B cell (primary cell): Measurements from ENCODE around the gene TIAM2. TPM values are rescaled to one million over a fixed set of nuclear protein-coding genes. Genes with fewer than 3 reads are reported as not detected.

Source experiments
- ATAC-seq: fragments of 200-7000 bp; cut with Tn5 transposase; one replicate; pipeline ENCODE4 v1.10.0; 2021; ENCODE audit warnings: low read depth, mild to moderate bottlenecking, moderate number of reproducible peaks, moderate library complexity
- CTCF ChIA-PET: fragments of 350-600 bp; sonication (Branson Sonifier 250); formaldehyde crosslinking; loops from one replicate; lab custom pipeline; 2021; ENCODE audit warnings: antibody characterized with exemption, inconsistent platforms; lab: Charles Lee
- POLR2A ChIA-PET: fragments of 350-600 bp; sonication (Branson Sonifier 250); formaldehyde crosslinking; loops from one replicate; lab custom pipeline; 2021; ENCODE audit warnings: antibody characterized with exemption; lab: Charles Lee
- DNase-seq: peaks from one replicate; pipeline ENCODE4 v3.0.0; 2013
- H2AFZ ChIP-seq: 2 replicates; pipeline ENCODE4 v1.6.1; 2012; ENCODE audit warnings: mild to moderate bottlenecking, low read depth, low read length; ENCODE audit not compliant: insufficient read depth, poor library complexity, severe bottlenecking
- H3K27ac ChIP-seq, 2 donors: 1 replicate in 1 of 2; 2 replicates in 1 of 2; pipeline ENCODE4 v1.5.1; 2012 to 2013; ENCODE audit warnings: low read length in 2 of 2, mild to moderate bottlenecking in 2 of 2, moderate library complexity in 1 of 2
- H3K27me3 ChIP-seq, 4 experiments: fragments of 200-600 bp in 1 of 4; sonication (generic) in 1 of 4; replicated peaks in 1 of 4; 1 replicate in 2 of 4; 2 replicates in 2 of 4; pipeline versions ENCODE4 v1.6.1 to v1.7.0; 2013 to 2016; ENCODE audit warnings: low read length in 3 of 4, mild to moderate bottlenecking in 2 of 4, mixed read lengths in 1 of 4, moderate library complexity in 1 of 4; ENCODE audit not compliant: insufficient read depth in 4 of 4, control insufficient read depth in 3 of 4; ENCODE audit errors: control extremely low read depth in 1 of 4
- H3K36me3 ChIP-seq, 2 experiments: replicated peaks in 1 of 2; 1 replicate in 1 of 2; 2 replicates in 1 of 2; pipeline versions ENCODE4 v1.6.1 to v1.7.1; 2013; ENCODE audit warnings: low read length in 1 of 2; ENCODE audit not compliant: insufficient read depth in 2 of 2, control insufficient read depth in 1 of 2; ENCODE audit errors: control extremely low read depth in 1 of 2, extremely low read depth in 1 of 2
- H3K4me1 ChIP-seq, 2 donors: fragments of 200-600 bp in 1 of 2; sonication (generic) in 1 of 2; 1 replicate in 1 of 2; 2 replicates in 1 of 2; pipeline versions ENCODE4 v1.5.1 to v1.6.1; 2013 to 2017; ENCODE audit warnings: low read length in 2 of 2; ENCODE audit not compliant: control insufficient read depth in 2 of 2, insufficient read depth in 2 of 2
- H3K4me2 ChIP-seq: replicated peaks from 2 replicates; pipeline ENCODE3; 2012; ENCODE audit warnings: mild to moderate bottlenecking, low read depth, low read length; ENCODE audit not compliant: poor library complexity, severe bottlenecking
- H3K4me3 ChIP-seq, 5 experiments: fragments of 200-600 bp in 1 of 5; sonication (generic) in 1 of 5; 1 replicate in 3 of 5; 2 replicates in 2 of 5; pipeline versions ENCODE4 v1.5.1 to v1.7.0; 2011 to 2016; ENCODE audit warnings: low read length in 4 of 5, mild to moderate bottlenecking in 4 of 5, low read depth in 2 of 5, control low read depth in 1 of 5, moderate library complexity in 1 of 5; ENCODE audit not compliant: insufficient read depth in 1 of 5; ENCODE audit errors: control extremely low read depth in 1 of 5, extremely low read depth in 1 of 5
- H3K79me2 ChIP-seq: fragments of 200-600 bp; sonication (generic); one replicate; pipeline ENCODE4 v1.6.0; 2016; ENCODE audit warnings: low read length; ENCODE audit not compliant: control insufficient read depth, insufficient read depth
- H3K9ac ChIP-seq: fragments of 200-600 bp; sonication (generic); 2 replicates; pipeline ENCODE4 v1.6.1; 2017; ENCODE audit warnings: mild to moderate bottlenecking, low read length, moderate library complexity
- H3K9me3 ChIP-seq, 3 donors: one replicate each; pipeline versions ENCODE4 v1.6.1 to v1.7.1; 2013; ENCODE audit warnings: low read length in 2 of 3; ENCODE audit not compliant: control insufficient read depth in 2 of 3, insufficient read depth in 1 of 3; ENCODE audit errors: control extremely low read depth in 1 of 3
- H4K20me1 ChIP-seq: 2 replicates; pipeline ENCODE4 v1.6.0; 2012; ENCODE audit warnings: mild to moderate bottlenecking, low read length; ENCODE audit not compliant: insufficient read depth, control insufficient read depth, poor library complexity, severe bottlenecking
- H3K27ac Mint-ChIP-seq: one replicate; pipeline ENCODE4 v1.8.0; 2021; ENCODE audit warnings: mixed read lengths
- H3K27me3 Mint-ChIP-seq: one replicate; pipeline ENCODE4 v1.8.0; 2021; ENCODE audit warnings: mixed read lengths
- H3K4me1 Mint-ChIP-seq: one replicate; pipeline ENCODE4 v1.8.0; 2021; ENCODE audit warnings: mixed read lengths
- H3K4me3 Mint-ChIP-seq: one replicate; pipeline ENCODE4 v1.8.0; 2021; ENCODE audit warnings: mixed read lengths
- H3K9me3 Mint-ChIP-seq: one replicate; pipeline ENCODE4 v1.8.0; 2022; ENCODE audit warnings: mixed read lengths; ENCODE audit not compliant: insufficient read depth
- CTCF ChIP-seq: fragments of 200-600 bp; IDR thresholded peaks from one replicate; pipeline ENCODE4 v1.8.0; 2022; ENCODE audit warnings: antibody characterized with exemption, mild to moderate bottlenecking
- EZH2 ChIP-seq: IDR thresholded peaks from 2 replicates; pipeline ENCODE4 v1.6.1; 2012; ENCODE audit warnings: borderline replicate concordance, low read depth, mild to moderate bottlenecking, moderate library complexity, low read length; ENCODE audit not compliant: insufficient read depth, poor library complexity, severe bottlenecking
- WGBS: methylation state at CpG from one replicate; pipeline ENCODE4 v1.1.5; 2013; ENCODE audit warnings: missing lambda C conversion rate; ENCODE audit not compliant: insufficient coverage; 5-methylcytosine and 5-hydroxymethylcytosine counted together
- intact Hi-C: fragments of 100-400 bp; cut with micrococcal nuclease; formaldehyde crosslinking; loops from one replicate; pipeline ENCODE4 v1.10.0; 2022
- polyA plus RNA-seq: library from polyadenylated mRNA; depleted of rRNA; stranded (reverse); fragments of >200 nt; gene quantifications from 2 replicates; pipeline ENCODE4 v1.2.3, GENCODE V29; 2012
- total RNA-seq, 2 donors: library from RNA; stranded (reverse); fragments of 120-200 nt in 1 of 2; gene quantifications; 1 replicate in 1 of 2; 2 replicates in 1 of 2; pipeline versions ENCODE4 v1.2.3 to v1.2.4, GENCODE V29; 2013 to 2022

The TIAM2 gene
- total and polyA plus RNA-seq, 2 donors (not counting 1 experiment from before 2014, with no cell fraction given), result 13.1 to 18.8 TPM

- H3K4me3 Mint-ChIP-seq, result peak overlapping the region; percentile 53
- H3K9me3 Mint-ChIP-seq, result no peaks in the 10 kb centered on the region
- peak overlapping the region in 1 of 5 experiments; percentile 4 for H3K4me3 ChIP-seq
- POLR2A ChIA-PET, result no interaction called here
- DNase-seq (no peak), ATAC-seq (no peak)
- TF ChIP-seq EZH2 (no peak), CTCF (no peak)
- no peaks in the 10 kb centered on the region for H3K36me3 ChIP-seq
- peaks cover 26 to 36% of the 10 kb centered on the region in 2 donors for H3K4me1 ChIP-seq
- H3K79me2 ChIP-seq, result no peaks in the 10 kb centered on the region
- CTCF ChIA-PET, result no interaction called here
- H3K27me3 ChIP-seq, result no peaks in the 10 kb centered on the region
- peak overlapping the region; percentile 77 to 80 for H3K27ac ChIP-seq
- H3K4me2 ChIP-seq, result peak overlapping the region; percentile 48
- H4K20me1 ChIP-seq, result no peaks in the 10 kb centered on the region
- H3K9ac ChIP-seq, result peak overlapping the region; percentile 37
- peak overlapping the region; percentile 76 for H3K27ac Mint-ChIP-seq
- H3K4me1 Mint-ChIP-seq, result peaks cover 39% of the 10 kb centered on the region
- no peak overlapping the region for H2AFZ ChIP-seq
- WGBS, result 93% methylated on average over 15 of the region's 16 CpGs
- intact Hi-C loops, result loop anchor here (5.0 kb wide), 1 partner anchor 450 kb away; the partner anchor contains the start of gene SCAF8
- no peaks in the 10 kb centered on the region for H3K9me3 ChIP-seq
- no peaks in the 10 kb centered on the region for H3K27me3 Mint-ChIP-seq
Measured at GRCh38 chr6:155182103-155182502, 187.0 kb downstream of the TIAM2 start.

- CTCF ChIA-PET, result interaction anchor here (0.6 to 2.0 kb wide), 4 partner anchors 10 to 267 kb away, joined by 3 to 7 read pairs (median 4); no protein-coding TSS in a partner anchor
Measured at GRCh38 chr6:155183095-155183494, 188.0 kb downstream of the TIAM2 start.

More at GRCh38 chr6:155183095-155183494, 188.0 kb downstream of the TIAM2 start:
- peak overlapping the region; percentile 77 to 80 for H3K27ac ChIP-seq
- Mint-ChIP-seq H3K27me3 (no peaks in the 10 kb centered on the region), H3K9me3 (no peaks in the 10 kb centered on the region), H3K4me1 (peaks cover 40% of the 10 kb centered on the region), H3K4me3 (peak overlapping the region; percentile 68), H3K27ac (peak overlapping the region; percentile 87)
- H3K27me3 ChIP-seq, result no peaks in the 10 kb centered on the region
- H4K20me1 ChIP-seq, result no peaks in the 10 kb centered on the region
- POLR2A ChIA-PET, result no interaction called here
- no peaks in the 10 kb centered on the region for H3K9me3 ChIP-seq
- H3K4me1 ChIP-seq, result peaks cover 26 to 38% of the 10 kb centered on the region in 2 donors
- intact Hi-C loops, result loop anchor here (5.0 kb wide), 1 partner anchor 451 kb away; the partner anchor contains the start of gene SCAF8
- peak overlapping the region; percentile 75 for H2AFZ ChIP-seq
- TF ChIP-seq CTCF, result no peak
- TF ChIP-seq EZH2, result no peak
- 66% methylated on average over 5 of the region's 5 CpGs for WGBS
- H3K4me2 ChIP-seq, result peak overlapping the region; percentile 48
- DNase-seq (peak; percentile 47), ATAC-seq (peak; percentile 34)
- H3K9ac ChIP-seq, result peak overlapping the region; percentile 59
- peak overlapping the region in 3 of 5 experiments; percentile 14 to 48 (median 47) for H3K4me3 ChIP-seq
- H3K36me3 ChIP-seq, result no peaks in the 10 kb centered on the region
- H3K79me2 ChIP-seq, result no peaks in the 10 kb centered on the region
